Stimulated activated CD4-positive, alpha-beta T cell treated with anti-CD3 and anti-CD28 coated beads, Interleukin-1b, Interleukin-23, amount 100 ng/mL, for 4 hours (primary cell): ENCODE data around the gene RGS19.
"Not testable (repeated sequence)": the region's sequence is repeated elsewhere in the genome, so short reads cannot be mapped to it uniquely, and the experiment has no call there.

Experiments
- DNase-seq, 2 donors: peaks; one replicate each; pipeline ENCODE4 v3.0.0-alpha.2; 2020; ENCODE audit warnings: low read depth in 2 of 2

RGS19 gene

GRCh38 chr20:64095455-64095854 lies 16.1 kb upstream of the RGS19 start:
- DNase-seq = no peak

GRCh38 chr20:64093013-64093503 lies 13.7 kb upstream of the RGS19 start:
- no peak for DNase-seq

- no peak for DNase-seq
These were observed 13.1 kb upstream of the RGS19 start for GRCh38 chr20:64092258-64093012.

DNA sequence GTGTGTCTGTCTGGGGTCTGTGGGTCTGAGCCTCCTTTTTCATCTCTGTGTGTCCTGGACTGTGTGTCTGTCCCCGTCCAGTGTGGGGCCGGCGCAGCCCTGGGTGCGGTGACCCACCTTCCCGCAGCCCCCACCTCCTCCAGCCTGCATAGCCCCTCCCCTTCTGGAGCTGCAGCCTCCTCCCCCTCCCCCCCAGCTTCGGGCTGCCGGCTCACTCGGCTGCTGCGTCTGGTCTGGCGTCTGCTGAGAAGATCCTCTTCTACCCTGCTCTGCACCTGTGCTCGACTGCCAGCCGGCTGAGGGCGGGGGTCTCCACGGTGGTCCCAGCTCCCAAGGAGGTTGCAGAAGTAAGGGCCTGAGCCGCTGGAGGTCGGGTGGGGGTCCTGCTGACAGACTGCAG lies 12.5 kb upstream of the RGS19 start:
- DNase-seq = no peak

DNA sequence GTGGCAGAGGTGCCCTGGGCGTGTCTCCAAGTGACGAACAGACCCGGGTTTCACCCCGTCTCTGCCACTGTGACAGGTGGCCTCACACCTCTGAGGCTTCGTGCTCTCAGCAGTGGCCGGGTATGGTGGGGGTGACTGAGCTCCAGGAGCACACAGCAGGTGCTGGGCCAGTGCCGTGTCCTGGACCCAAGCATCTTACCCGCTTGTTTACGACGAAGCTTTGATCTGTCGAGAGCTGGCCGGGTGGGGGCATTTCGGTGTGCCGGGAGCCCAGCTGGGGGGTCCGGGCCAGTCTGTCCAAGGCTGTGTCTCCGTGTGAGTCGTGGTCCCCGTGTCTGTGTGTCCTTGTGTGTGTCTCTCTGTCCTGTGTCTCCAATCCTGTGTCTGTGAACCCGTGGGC lies 12.0 kb upstream of the RGS19 start:
- DNase-seq = no peak

GRCh38 chr20:64090165-64090564 lies 10.8 kb upstream of the RGS19 start:
- no peak for DNase-seq

- DNase-seq = not testable (repeated sequence)
These were observed 9.3 kb upstream of the RGS19 start for GRCh38 chr20:64088586-64088985.

DNA sequence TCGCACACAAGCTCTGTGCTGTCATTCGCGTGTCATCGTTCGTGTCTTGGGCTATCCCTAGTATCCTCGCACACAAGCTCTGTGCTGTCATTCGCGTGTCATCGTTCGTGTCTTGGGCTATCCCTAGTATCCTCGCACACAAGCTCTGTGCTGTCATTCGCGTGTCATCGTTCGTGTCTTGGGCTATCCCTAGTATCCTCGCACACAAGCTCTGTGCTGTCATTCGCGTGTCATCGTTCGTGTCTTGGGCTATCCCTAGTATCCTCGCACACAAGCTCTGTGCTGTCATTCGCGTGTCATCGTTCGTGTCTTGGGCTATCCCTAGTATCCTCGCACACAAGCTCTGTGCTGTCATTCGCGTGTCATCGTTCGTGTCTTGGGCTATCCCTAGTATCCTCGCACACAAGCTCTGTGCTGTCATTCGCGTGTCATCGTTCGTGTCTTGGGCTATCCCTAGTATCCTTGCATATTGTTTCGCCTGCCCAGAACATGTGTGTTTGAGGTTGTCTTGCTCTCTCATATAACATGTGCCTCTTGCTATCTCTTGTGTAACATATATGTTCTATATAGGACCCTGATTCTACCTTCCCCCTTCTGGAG lies 8.0 kb upstream of the RGS19 start:
- DNase-seq = not testable (repeated sequence)

DNA sequence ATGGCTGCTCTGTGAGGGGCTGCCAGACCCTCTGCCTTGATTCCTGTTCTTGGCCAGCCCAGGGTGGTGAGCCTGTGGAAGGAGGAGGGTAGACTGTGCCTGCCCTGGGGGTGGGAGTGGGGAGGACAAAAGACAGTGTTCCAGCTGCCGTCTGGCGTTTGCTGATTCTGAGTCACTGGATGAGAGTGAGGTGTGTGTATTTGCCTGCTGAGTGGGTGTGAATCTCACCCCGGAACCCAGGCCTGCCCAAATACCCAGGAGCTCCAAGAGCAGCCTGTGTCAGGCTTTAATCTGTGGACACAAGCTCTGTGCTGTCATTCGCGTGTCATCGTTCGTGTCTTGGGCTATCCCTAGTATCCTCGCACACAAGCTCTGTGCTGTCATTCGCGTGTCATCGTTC lies 7.5 kb upstream of the RGS19 start:
- no peak for DNase-seq

DNA sequence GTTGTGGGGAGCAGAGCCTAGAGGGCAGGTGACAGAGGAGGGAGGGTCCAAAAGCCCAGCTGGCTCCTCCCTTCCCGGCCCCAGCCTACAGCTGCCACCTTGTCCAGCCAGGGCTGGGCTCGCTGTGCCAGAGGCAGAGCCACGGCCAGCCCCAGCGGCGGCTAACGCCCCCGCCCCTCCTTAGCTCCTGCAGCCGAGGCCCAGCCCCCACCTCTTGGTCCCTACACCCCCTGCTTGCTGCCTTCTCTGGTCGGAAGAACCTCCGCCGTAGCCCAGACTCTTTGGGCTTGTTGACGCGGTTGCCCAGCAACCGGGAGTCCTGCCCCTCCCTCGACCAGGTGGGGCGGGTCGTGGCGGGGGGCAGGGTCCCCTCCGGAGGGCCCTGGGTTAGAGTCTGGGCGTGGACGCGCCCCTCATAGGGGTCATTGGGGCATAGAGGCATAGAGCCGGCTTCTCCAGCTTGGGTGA lies 5.4 kb upstream of the RGS19 start:
- DNase-seq = no peak

GRCh38 chr20:64083804-64084684 lies 4.7 kb upstream of the RGS19 start, which contains the start of gene LKAAEAR1:
LKAAEAR1 (minus strand) TSS chr20:64084398; CDS start chr20:64084219, 179 bp downstream.
- DNase-seq = no peak

DNA sequence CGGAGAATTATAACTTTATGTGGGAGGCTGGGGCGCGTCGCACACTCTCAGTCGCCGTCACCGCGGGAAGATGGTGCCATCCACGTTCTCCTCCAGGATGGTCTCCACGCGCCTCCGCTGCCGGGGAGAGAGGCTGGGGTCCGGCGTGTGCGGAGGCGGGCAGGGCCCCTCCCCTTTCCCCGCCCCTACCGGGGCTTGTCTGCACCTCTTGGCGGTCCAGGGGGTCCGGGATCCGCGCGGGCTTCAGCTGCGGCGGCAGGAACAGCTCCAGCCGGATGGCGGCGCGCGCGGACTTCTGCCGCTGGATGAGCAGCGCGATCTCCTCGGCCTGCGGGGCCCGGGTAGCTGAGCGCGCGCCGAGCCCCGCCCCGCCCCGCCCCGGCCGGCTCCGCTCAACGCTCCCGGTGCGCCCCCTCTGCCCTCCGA lies 4.1 kb upstream of the RGS19 start:
- DNase-seq = peak; percentile 56 to 69

DNA sequence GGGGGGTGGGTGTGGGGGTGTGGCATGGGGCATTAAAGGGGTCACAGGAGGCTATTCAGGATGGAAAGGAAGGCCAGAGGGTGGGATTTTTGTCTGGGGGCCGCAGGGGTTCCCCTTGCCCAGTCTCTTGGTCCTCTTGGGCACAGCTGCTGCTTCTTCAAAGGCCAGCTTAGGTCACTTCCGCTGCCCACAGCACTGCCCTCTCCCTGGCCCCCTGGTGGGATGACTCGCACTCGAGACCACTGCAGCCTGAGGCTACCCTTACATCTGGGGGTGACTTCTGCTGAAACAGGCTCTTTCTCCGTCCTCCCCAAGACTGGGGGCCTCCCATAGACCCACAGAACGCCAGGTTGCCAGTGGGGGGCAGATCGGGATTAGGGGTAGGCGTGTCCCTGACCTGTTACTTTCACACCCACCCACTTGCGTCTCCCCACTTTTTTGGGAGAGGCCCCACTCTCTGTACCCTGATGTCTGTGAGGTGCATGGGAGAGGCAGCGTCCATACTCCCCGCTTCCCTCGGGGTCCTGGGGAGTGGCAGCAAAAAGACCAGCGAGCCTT lies 3.6 kb upstream of the RGS19 start:
- DNase-seq = no peak

DNA sequence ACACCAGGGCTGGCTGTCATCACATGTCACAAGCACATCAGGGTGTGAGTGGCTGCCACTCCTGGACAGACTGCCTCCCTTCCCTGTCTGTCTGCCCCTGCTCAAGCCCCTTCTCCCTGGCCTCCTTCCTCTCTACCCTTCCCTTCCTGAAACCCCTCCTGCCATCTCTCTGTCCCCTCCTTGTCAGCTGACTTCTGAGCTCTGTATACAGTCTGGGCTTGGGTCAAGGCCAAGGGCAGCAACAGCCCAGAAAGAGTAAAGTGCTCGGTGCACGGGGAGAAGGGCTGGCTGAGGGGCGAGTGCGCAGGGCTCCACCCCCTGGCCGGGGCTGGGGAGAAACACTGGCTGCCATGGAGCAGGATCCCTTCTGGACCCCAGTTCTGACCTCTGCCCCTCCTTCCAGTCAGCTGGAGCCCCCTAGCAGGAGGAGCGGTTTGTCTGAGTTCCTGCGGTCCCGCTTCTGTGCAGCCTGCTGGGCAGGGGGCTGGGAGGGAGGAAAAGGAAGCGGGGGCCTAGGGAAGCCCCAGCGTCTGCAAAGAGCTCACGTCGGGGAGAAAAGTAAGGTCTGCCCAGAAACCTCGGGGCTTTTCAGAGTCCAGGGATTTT lies 2.9 kb upstream of the RGS19 start:
- DNase-seq = no peak

- DNase-seq = no peak
These were observed 2.3 kb upstream of the RGS19 start for GRCh38 chr20:64081624-64081964.

- no peak for DNase-seq
These were observed 1.7 kb upstream of the RGS19 start for GRCh38 chr20:64080813-64081623.

GRCh38 chr20:64080013-64080812 lies 895 bp upstream of the RGS19 start, which contains the start of gene OPRL1:
OPRL1 (plus strand) TSS chr20:64080082; CDS start chr20:64092721, 12,639 bp downstream.
- peak in 1 of 2 donors; percentile 28 for DNase-seq

DNA sequence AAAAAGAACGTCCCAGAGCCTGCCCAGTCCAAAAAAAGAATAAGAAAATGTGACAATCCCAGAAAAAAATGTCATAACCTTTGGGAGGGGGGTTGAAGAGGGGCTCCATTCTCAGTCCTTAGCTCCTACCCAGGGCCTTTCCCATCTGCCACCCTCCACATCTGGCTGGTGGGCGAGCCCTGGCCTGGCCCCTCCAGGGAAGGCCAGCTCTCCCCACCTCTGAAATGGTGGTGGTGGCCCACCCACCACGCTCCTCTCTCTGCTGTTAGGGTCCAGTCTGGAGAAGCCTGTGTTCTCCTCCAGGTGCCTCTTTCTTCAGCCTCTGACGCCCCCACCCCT lies 415 bp downstream of the RGS19 start:
- DNase-seq = no peak

DNA sequence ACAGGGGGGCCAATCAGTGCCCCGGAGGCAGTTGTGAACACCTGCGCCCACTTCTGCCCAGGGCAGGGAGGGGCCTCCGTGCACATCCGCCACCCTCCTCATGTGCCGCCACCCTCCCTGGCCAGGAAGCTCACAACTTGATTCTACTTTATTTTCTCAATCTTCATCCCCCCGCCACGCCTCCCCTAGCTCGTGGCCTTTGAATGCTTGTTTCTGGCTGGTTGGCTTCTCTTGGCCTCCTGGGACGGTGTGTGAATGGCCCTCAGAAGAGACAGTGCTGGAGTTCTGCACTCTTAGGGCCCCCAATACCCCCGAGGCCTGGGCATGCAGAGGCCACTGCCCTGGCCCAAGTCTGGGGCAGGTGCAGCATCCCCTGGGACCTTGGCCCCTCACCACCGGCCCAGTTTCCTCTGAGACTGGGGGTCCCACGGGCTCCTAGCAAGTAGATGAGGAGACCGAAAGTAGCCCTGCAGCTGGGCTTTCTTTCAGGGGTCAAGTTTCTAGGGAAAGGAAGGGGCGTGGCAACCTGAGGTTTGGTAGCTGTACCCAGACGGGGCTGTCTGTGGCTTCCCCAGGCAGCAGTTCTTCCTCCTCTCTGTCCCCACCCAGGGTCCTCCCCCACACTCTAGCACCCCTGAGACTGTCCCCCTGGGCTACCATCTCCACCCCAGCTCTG lies 1.3 kb downstream of the RGS19 start:
- peak in 1 of 2 donors; percentile 29 for DNase-seq
